Lung (tissue), 12 donors: Measurements from ENCODE around the gene HOXB9. TPM values are rescaled to one million over a fixed set of nuclear protein-coding genes. Genes with fewer than 3 reads are reported as not detected.
A peak's percentile ranks its signal among the peaks of the same experiment; 100 is the strongest.

Source experiments
- ATAC-seq: fragments of 200-7000 bp; cut with Tn5 transposase; one replicate; pipeline ENCODE4 v1.9.1; 2020; ENCODE audit warnings: moderate number of reproducible peaks; ENCODE audit not compliant: insufficient read depth, low FRiP score
- DNase-seq, 3 donors: peaks; one replicate each; pipeline ENCODE4 v3.0.0-alpha.2; 2013 to 2017
- H3K27ac ChIP-seq, 2 donors: one replicate each; pipeline ENCODE4 v1.5.1; 2013; ENCODE audit warnings: mild to moderate bottlenecking in 2 of 2, moderate library complexity in 2 of 2, control low read depth in 1 of 2, inconsistent platforms in 1 of 2, low read depth in 1 of 2, low read length in 1 of 2
- H3K27me3 ChIP-seq, 3 donors: one replicate each; pipeline ENCODE4 v1.5.1; 2013; ENCODE audit warnings: low read length in 2 of 3; ENCODE audit not compliant: control insufficient read depth in 3 of 3, insufficient read depth in 3 of 3
- H3K36me3 ChIP-seq, 4 donors: one replicate each; pipeline ENCODE4 v1.5.1; 2013; ENCODE audit warnings: low read length in 4 of 4, mild to moderate bottlenecking in 1 of 4, moderate library complexity in 1 of 4; ENCODE audit not compliant: control insufficient read depth in 4 of 4, insufficient read depth in 4 of 4
- H3K4me1 ChIP-seq, 5 donors: one replicate each; pipeline ENCODE4 v1.5.1; 2013; ENCODE audit warnings: low read length in 5 of 5, mild to moderate bottlenecking in 2 of 5, moderate library complexity in 1 of 5; ENCODE audit not compliant: control insufficient read depth in 5 of 5, insufficient read depth in 5 of 5
- H3K4me3 ChIP-seq: one replicate; pipeline ENCODE4 v1.5.1; 2013; ENCODE audit warnings: mild to moderate bottlenecking, control low read depth, moderate library complexity
- H3K9ac ChIP-seq, 2 donors: one replicate each; pipeline ENCODE4 v1.5.1; 2013; ENCODE audit warnings: low read length in 2 of 2, control low read depth in 1 of 2; ENCODE audit not compliant: insufficient read depth in 1 of 2
- H3K9me3 ChIP-seq, 4 donors: one replicate each; pipeline ENCODE4 v1.5.1; 2013; ENCODE audit warnings: low read length in 3 of 4, mild to moderate bottlenecking in 1 of 4, moderate library complexity in 1 of 4; ENCODE audit not compliant: control insufficient read depth in 4 of 4, insufficient read depth in 3 of 4
- WGBS, 2 donors: extraction: QIAGEN DNeasy Blood & Tissue Kit; methylation state at CpG; one replicate each; pipeline ENCODE4 v1.1.7; 2013; 5-methylcytosine and 5-hydroxymethylcytosine counted together
- polyA plus RNA-seq, 2 donors: library from polyadenylated mRNA; stranded (reverse); fragments of 200-250 nt; gene quantifications; one replicate each; pipeline ENCODE4 v1.2.1, GENCODE V29; 2013
- total RNA-seq, 2 donors: library from RNA; depleted of rRNA in 1 of 2; stranded (reverse); fragments of >200 nt in 1 of 2; gene quantifications; one replicate each; pipeline ENCODE4 v1.2.1, GENCODE V29; 2014 to 2021
- TF ChIP-seq, protein P1 (sequence below): IDR thresholded peaks from 2 replicates; pipeline ENCODE4 v1.5.1; 2012; ENCODE audit warnings: mild to moderate bottlenecking; ENCODE audit errors: control extremely low read depth, extremely low read depth
- donor health status: control.
- donor health status: control.
- donor health status: Bipolar disorder and iron deficiency.
- donor health status: healthy.
- donor health status: DM: yes; HTN: yes; CAD: no.

Gene HOXB9
- total and polyA plus RNA-seq, 4 donors = 0.18 TPM; not detected in 3

DNA sequence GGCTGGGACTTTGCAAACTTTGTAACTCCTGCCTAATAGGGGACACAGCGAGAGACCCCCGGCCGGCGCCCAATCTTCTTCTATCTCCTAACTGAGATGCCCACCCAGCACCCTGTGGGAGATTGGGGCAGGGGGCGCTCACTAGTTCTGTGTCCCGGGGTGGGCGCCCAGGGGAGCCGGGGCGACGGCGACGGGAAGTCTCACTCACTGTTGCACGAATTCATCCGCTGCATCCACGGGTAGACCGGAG lies 28.7 kb downstream of the HOXB9 start:
- H3K36me3 ChIP-seq = peaks cover 0 to 9% (median 0%) of the 10 kb centered on the region in 4 donors
- ATAC-seq (no peak), DNase-seq (peak in 1 of 3 donors; percentile 33)
- peak overlapping the region; percentile 68 to 82 for H3K9ac ChIP-seq
- H3K4me1 ChIP-seq = peaks cover 0 to 40% (median 6%) of the 10 kb centered on the region in 5 donors
- H3K27ac ChIP-seq = peak overlapping the region in 1 of 2 donors; percentile 81
- WGBS, 2 donors = 0 to 2% methylated on average over 16 of the region's 16 CpGs
- peaks cover 6 to 83% (median 12%) of the 10 kb centered on the region in 3 donors for H3K27me3 ChIP-seq
- TF ChIP-seq, protein P1, sequence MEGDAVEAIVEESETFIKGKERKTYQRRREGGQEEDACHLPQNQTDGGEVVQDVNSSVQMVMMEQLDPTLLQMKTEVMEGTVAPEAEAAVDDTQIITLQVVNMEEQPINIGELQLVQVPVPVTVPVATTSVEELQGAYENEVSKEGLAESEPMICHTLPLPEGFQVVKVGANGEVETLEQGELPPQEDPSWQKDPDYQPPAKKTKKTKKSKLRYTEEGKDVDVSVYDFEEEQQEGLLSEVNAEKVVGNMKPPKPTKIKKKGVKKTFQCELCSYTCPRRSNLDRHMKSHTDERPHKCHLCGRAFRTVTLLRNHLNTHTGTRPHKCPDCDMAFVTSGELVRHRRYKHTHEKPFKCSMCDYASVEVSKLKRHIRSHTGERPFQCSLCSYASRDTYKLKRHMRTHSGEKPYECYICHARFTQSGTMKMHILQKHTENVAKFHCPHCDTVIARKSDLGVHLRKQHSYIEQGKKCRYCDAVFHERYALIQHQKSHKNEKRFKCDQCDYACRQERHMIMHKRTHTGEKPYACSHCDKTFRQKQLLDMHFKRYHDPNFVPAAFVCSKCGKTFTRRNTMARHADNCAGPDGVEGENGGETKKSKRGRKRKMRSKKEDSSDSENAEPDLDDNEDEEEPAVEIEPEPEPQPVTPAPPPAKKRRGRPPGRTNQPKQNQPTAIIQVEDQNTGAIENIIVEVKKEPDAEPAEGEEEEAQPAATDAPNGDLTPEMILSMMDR = no peak
- no peaks in the 10 kb centered on the region for H3K9me3 ChIP-seq
- peak overlapping the region; percentile 49 for H3K4me3 ChIP-seq

- H3K4me1 ChIP-seq = peaks cover 0 to 40% (median 6%) of the 10 kb centered on the region in 5 donors
- peak overlapping the region in 1 of 2 donors; percentile 81 for H3K27ac ChIP-seq
- H3K36me3 ChIP-seq = peaks cover 0 to 9% (median 0%) of the 10 kb centered on the region in 4 donors
- TF ChIP-seq, protein P1 = no peak
- no peaks in the 10 kb centered on the region for H3K9me3 ChIP-seq
- H3K27me3 ChIP-seq = peaks cover 6 to 82% (median 10%) of the 10 kb centered on the region in 3 donors
- H3K9ac ChIP-seq = peak overlapping the region; percentile 68 to 72
- H3K4me3 ChIP-seq = peak overlapping the region; percentile 22
- peak; percentile 65 to 79 (median 69) for DNase-seq
- no peak for ATAC-seq
- 3 to 7% methylated on average over 25 to 26 of the region's 26 CpGs for WGBS, 2 donors
These were observed 29.2 kb downstream of the HOXB9 start for GRCh38 chr17:48596735-48597527.

DNA sequence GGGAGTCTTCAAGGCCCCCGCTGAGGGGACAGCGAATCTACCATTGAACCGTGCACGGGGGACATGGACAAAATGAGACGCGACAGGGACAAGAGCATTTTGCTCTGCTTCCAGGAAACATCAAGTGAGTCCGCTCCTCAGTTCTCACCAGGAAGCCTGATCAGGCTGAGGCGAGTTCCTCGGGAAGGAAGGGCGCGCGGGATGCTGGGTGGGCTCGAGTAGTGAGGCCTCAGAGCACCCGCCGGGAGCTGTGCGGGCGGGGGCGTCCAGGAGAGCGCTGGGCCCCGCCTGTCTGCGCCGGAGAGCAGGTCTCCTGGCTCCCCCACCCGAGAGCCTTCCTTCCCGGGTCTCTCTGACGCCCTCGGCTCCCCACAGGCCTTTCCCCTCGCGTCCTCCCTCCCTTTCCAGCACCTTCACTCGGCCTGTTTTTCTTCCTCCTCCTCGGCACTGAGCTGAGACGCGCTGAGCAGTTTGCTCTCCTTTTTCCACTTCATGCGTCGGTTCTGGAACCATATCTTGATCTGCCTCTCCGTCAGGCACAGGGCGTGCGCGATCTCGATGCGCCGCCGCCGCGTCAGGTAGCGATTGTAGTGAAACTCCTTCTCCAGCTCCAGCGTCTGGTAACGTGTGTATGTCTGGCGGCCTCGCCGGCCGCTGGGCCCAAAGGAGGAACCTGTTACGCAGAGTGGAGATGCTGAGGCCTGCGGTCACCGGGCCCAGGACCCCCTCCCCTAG lies 30.0 kb downstream of the HOXB9 start:
- Histone ChIP-seq H3K36me3 (peaks cover 0 to 12% (median 2%) of the 10 kb centered on the region in 4 donors), H3K27me3 (peaks cover 4 to 81% (median 8%) of the 10 kb centered on the region in 3 donors), H3K4me1 (peaks cover 0 to 45% (median 6%) of the 10 kb centered on the region in 5 donors), H3K9me3 (no peaks in the 10 kb centered on the region), H3K27ac (peak overlapping the region in 1 of 2 donors; percentile 26), H3K9ac (peak overlapping the region; percentile 25 to 72), H3K4me3 (peak overlapping the region; percentile 22)
- TF ChIP-seq, protein P1 = no peak
- ATAC-seq (no peak), DNase-seq (peak; percentile 40 to 65 (median 62))
- 12 to 14% methylated on average over 51 to 54 of the region's 54 CpGs for WGBS, 2 donors
